Mesendoderm (in vitro differentiated cells): ENCODE results near the gene KRT38.

Experiments used
- DNase-seq: peaks from one replicate; pipeline ENCODE4 v3.0.0; 2013
- H2AK5ac ChIP-seq: 2 replicates; pipeline ENCODE4 v1.6.1; 2013; ENCODE audit warnings: low read length, inconsistent platforms
- H2BK120ac ChIP-seq: 2 replicates; pipeline ENCODE4 v1.6.1; 2013; ENCODE audit warnings: low read depth, mild to moderate bottlenecking, low read length, moderate library complexity, mixed read lengths
- H2BK15ac ChIP-seq: replicated peaks from 2 replicates; pipeline ENCODE4 v1.6.1; 2013; ENCODE audit warnings: low read depth, mild to moderate bottlenecking, moderate library complexity
- H2BK5ac ChIP-seq: 2 replicates; pipeline ENCODE4 v1.6.1; 2013; ENCODE audit warnings: low read length, inconsistent platforms
- H3K18ac ChIP-seq: 2 replicates; pipeline ENCODE4 v1.6.1; 2013; ENCODE audit warnings: mild to moderate bottlenecking, low read length, mixed read lengths
- H3K23ac ChIP-seq: one replicate; pipeline ENCODE4 v1.6.1; 2013; ENCODE audit warnings: low read length
- H3K27ac ChIP-seq: 2 replicates; pipeline ENCODE4 v1.5.1; 2013; ENCODE audit warnings: low read depth, mild to moderate bottlenecking, inconsistent platforms, low read length, moderate library complexity
- H3K27me3 ChIP-seq: 2 replicates; pipeline ENCODE4 v1.6.1; 2013; ENCODE audit warnings: low read length, control low read depth, mild to moderate bottlenecking, inconsistent platforms; ENCODE audit not compliant: insufficient read depth, poor library complexity
- H3K36me3 ChIP-seq: 2 replicates; pipeline ENCODE4 v1.6.1; 2013; ENCODE audit warnings: low read length, inconsistent platforms; ENCODE audit not compliant: control insufficient read depth, insufficient read depth
- H3K4ac ChIP-seq: one replicate; pipeline ENCODE4 v1.6.1; 2013; ENCODE audit warnings: low read depth, mild to moderate bottlenecking, low read length, moderate library complexity
- H3K4me1 ChIP-seq: 2 replicates; pipeline ENCODE4 v1.6.1; 2013; ENCODE audit warnings: low read depth, low read length, inconsistent platforms; ENCODE audit not compliant: control insufficient read depth
- H3K4me2 ChIP-seq: 2 replicates; pipeline ENCODE4 v1.6.1; 2013; ENCODE audit warnings: low read length
- H3K4me3 ChIP-seq: 2 replicates; pipeline ENCODE4 v1.5.1; 2013; ENCODE audit warnings: mild to moderate bottlenecking, low read length
- H3K56ac ChIP-seq: one replicate; pipeline ENCODE4 v1.6.1; 2013; ENCODE audit warnings: low read length
- H3K79me1 ChIP-seq: 2 replicates; pipeline ENCODE4 v1.6.1; 2013; ENCODE audit warnings: low read length, inconsistent platforms
- H3K79me2 ChIP-seq: 2 replicates; pipeline ENCODE4 v1.6.1; 2013; ENCODE audit warnings: mild to moderate bottlenecking, low read length; ENCODE audit not compliant: control insufficient read depth, insufficient read depth
- H3K9ac ChIP-seq: 2 replicates; pipeline ENCODE4 v1.6.1; 2013; ENCODE audit warnings: low read length, inconsistent platforms
- H4K5ac ChIP-seq: one replicate; pipeline ENCODE4 v1.6.1; 2013; ENCODE audit warnings: low read length
- H4K8ac ChIP-seq: one replicate; pipeline ENCODE4 v1.6.1; 2013; ENCODE audit warnings: low read depth, mild to moderate bottlenecking, control low read depth, low read length, moderate library complexity
- WGBS: extraction: QIAGEN DNeasy Blood & Tissue Kit; methylation state at CpG from one replicate; pipeline ENCODE4 v1.1.7; 2013; ENCODE audit warnings: low lambda C conversion rate, missing lambda C conversion rate; ENCODE audit not compliant: insufficient coverage; ENCODE audit errors: extremely low coverage; 5-methylcytosine and 5-hydroxymethylcytosine counted together

Gene KRT38

GRCh38 chr17:41392278-41392677 lies 48.5 kb downstream of the KRT38 start:
- H3K36me3 ChIP-seq, result no peaks in the 10 kb centered on the region
- H3K56ac ChIP-seq, result no peak overlapping the region
- no CpG with 5 or more reads among the region's 1 CpG for WGBS

GRCh38 chr17:41391535-41391934 lies 49.2 kb downstream of the KRT38 start:
- H3K56ac ChIP-seq, result no peak overlapping the region
- H3K9ac ChIP-seq, result no peak overlapping the region
- no peak overlapping the region for H3K23ac ChIP-seq
- H2BK5ac ChIP-seq, result no peak overlapping the region
- no peak overlapping the region for H3K4me3 ChIP-seq
- no peak overlapping the region for H2AK5ac ChIP-seq
- H2BK15ac ChIP-seq, result no peak overlapping the region
- no peak overlapping the region for H3K18ac ChIP-seq
- no peak overlapping the region for H3K4ac ChIP-seq
- H3K27ac ChIP-seq, result no peak overlapping the region
- WGBS, result no CpG with 5 or more reads among the region's 2 CpGs
- H3K27me3 ChIP-seq, result no peaks in the 10 kb centered on the region
- no peak overlapping the region for H4K5ac ChIP-seq
- H3K79me2 ChIP-seq, result no peaks in the 10 kb centered on the region
- H3K79me1 ChIP-seq, result no peaks in the 10 kb centered on the region
- H3K36me3 ChIP-seq, result no peaks in the 10 kb centered on the region
- no peaks in the 10 kb centered on the region for H3K4me1 ChIP-seq
- no peak overlapping the region for H3K4me2 ChIP-seq
- DNase-seq, result no peak
- H4K8ac ChIP-seq, result no peak overlapping the region
- no peak overlapping the region for H2BK120ac ChIP-seq

More at GRCh38 chr17:41392278-41392677, 48.5 kb downstream of the KRT38 start:
- Histone ChIP-seq H3K4me2 (no peak overlapping the region), H3K79me2 (no peaks in the 10 kb centered on the region), H3K27ac (no peak overlapping the region), H3K4me1 (no peaks in the 10 kb centered on the region), H3K79me1 (no peaks in the 10 kb centered on the region), H3K27me3 (no peaks in the 10 kb centered on the region), H4K5ac (no peak overlapping the region), H2BK120ac (no peak overlapping the region), H2BK15ac (no peak overlapping the region), H3K9ac (no peak overlapping the region), H3K4ac (no peak overlapping the region), H3K23ac (no peak overlapping the region), H3K4me3 (no peak overlapping the region), H4K8ac (no peak overlapping the region), H2AK5ac (no peak overlapping the region), H3K18ac (no peak overlapping the region), H2BK5ac (no peak overlapping the region)
- DNase-seq, result no peak

GRCh38 chr17:41390411-41390938 lies 50.3 kb downstream of the KRT38 start:
- H4K5ac ChIP-seq, result no peak overlapping the region
- H2BK15ac ChIP-seq, result no peak overlapping the region
- no peak overlapping the region for H3K18ac ChIP-seq
- H2BK120ac ChIP-seq, result no peak overlapping the region
- H3K79me2 ChIP-seq, result no peaks in the 10 kb centered on the region
- H2AK5ac ChIP-seq, result no peak overlapping the region
- no peak overlapping the region for H3K4me3 ChIP-seq
- H3K4me1 ChIP-seq, result no peaks in the 10 kb centered on the region
- H3K36me3 ChIP-seq, result no peaks in the 10 kb centered on the region
- H3K27ac ChIP-seq, result no peak overlapping the region
- H3K27me3 ChIP-seq, result no peaks in the 10 kb centered on the region
- no peak overlapping the region for H3K56ac ChIP-seq
- no peak overlapping the region for H3K9ac ChIP-seq
- H3K4me2 ChIP-seq, result no peak overlapping the region
- H3K4ac ChIP-seq, result no peak overlapping the region
- no peak overlapping the region for H4K8ac ChIP-seq
- no peak for DNase-seq
- H3K79me1 ChIP-seq, result no peaks in the 10 kb centered on the region
- H2BK5ac ChIP-seq, result no peak overlapping the region
- no peak overlapping the region for H3K23ac ChIP-seq
- no CpG with 5 or more reads among the region's 7 CpGs for WGBS

- no peak overlapping the region for H4K5ac ChIP-seq
- DNase-seq, result no peak
Observed at GRCh38 chr17:41387670-41388069, 53.1 kb downstream of the KRT38 start.

GRCh38 chr17:41386227-41386626 lies 54.6 kb downstream of the KRT38 start:
- H3K9ac ChIP-seq, result no peak overlapping the region
- no peaks in the 10 kb centered on the region for H3K79me1 ChIP-seq
- no peak overlapping the region for H3K4me2 ChIP-seq
- no peak overlapping the region for H3K4ac ChIP-seq
- H2AK5ac ChIP-seq, result no peak overlapping the region
- WGBS, result no CpG with 5 or more reads among the region's 1 CpG
- no peak overlapping the region for H3K18ac ChIP-seq
- no peaks in the 10 kb centered on the region for H3K4me1 ChIP-seq
- H2BK15ac ChIP-seq, result no peak overlapping the region
- no peaks in the 10 kb centered on the region for H3K36me3 ChIP-seq
- no peaks in the 10 kb centered on the region for H3K27me3 ChIP-seq
- H3K56ac ChIP-seq, result no peak overlapping the region
- H4K5ac ChIP-seq, result no peak overlapping the region
- H2BK5ac ChIP-seq, result no peak overlapping the region
- H4K8ac ChIP-seq, result no peak overlapping the region
- no peak overlapping the region for H3K4me3 ChIP-seq
- DNase-seq, result no peak
- H3K23ac ChIP-seq, result no peak overlapping the region
- H3K27ac ChIP-seq, result no peak overlapping the region
- no peak overlapping the region for H2BK120ac ChIP-seq
- no peaks in the 10 kb centered on the region for H3K79me2 ChIP-seq

More at GRCh38 chr17:41387670-41388069, 53.1 kb downstream of the KRT38 start:
- Histone ChIP-seq H3K79me1 (no peaks in the 10 kb centered on the region), H3K4me3 (no peak overlapping the region), H3K23ac (no peak overlapping the region), H2BK5ac (no peak overlapping the region), H3K79me2 (no peaks in the 10 kb centered on the region), H3K4ac (no peak overlapping the region), H3K9ac (no peak overlapping the region), H3K27me3 (no peaks in the 10 kb centered on the region), H3K36me3 (no peaks in the 10 kb centered on the region), H3K4me2 (no peak overlapping the region), H3K18ac (no peak overlapping the region), H4K8ac (no peak overlapping the region), H2AK5ac (no peak overlapping the region), H2BK120ac (no peak overlapping the region), H3K27ac (no peak overlapping the region), H2BK15ac (no peak overlapping the region), H3K56ac (no peak overlapping the region), H3K4me1 (no peaks in the 10 kb centered on the region)
- WGBS, result no CpG with 5 or more reads among the region's 4 CpGs
